Keratinocyte (primary cell): ENCODE measurements around the gene CBLB.
"Not testable (repeated sequence)": the region's sequence is repeated elsewhere in the genome, so short reads cannot be mapped to it uniquely, and the experiment has no call there.

Experiments
- CTCF ChIP-seq, 3 experiments: IDR thresholded peaks in 1 of 3; conservative IDR thresholded peaks in 1 of 3; optimal IDR thresholded peaks in 1 of 3; 2 replicates in 2 of 3; 3 replicates in 1 of 3; pipeline versions ENCODE3 to v1.5.1; 2011; ENCODE audit warnings: low read length in 3 of 3, mild to moderate bottlenecking in 3 of 3, moderate library complexity in 2 of 3, control low read depth in 1 of 3, inconsistent platforms in 1 of 3; ENCODE audit not compliant: insufficient read depth in 2 of 3; ENCODE audit errors: extremely low read depth in 1 of 3
- EZH2 ChIP-seq: IDR thresholded peaks from one replicate; pipeline ENCODE4 v1.6.1; 2012; ENCODE audit warnings: inconsistent platforms, mild to moderate bottlenecking, low read length, moderate library complexity

- not testable (repeated sequence) for TF ChIP-seq CTCF (optimal IDR thresholded peaks at IDR 0.05 in 1 of 3, IDR thresholded peaks at IDR 0.05 in 1 of 3, conservative IDR thresholded peaks at IDR 0.05 in 1 of 3; ENCODE audit: extremely low read depth in 1 of 3, insufficient read depth in 2 of 3, low read length in 3 of 3); EZH2
Observed at GRCh38 chr3:105815331-105815730, 53.5 kb downstream of the CBLB start.
